ENCODE measurements around the gene KLHDC4.

- TF ChIP-seq POLR2A (IDR thresholded peaks at IDR 0.05; ENCODE audit: low read depth, low read length): no peak
- no peak for TF ChIP-seq TAF1 (IDR thresholded peaks at IDR 0.05; ENCODE audit: low read depth, low read length)
- TF ChIP-seq POLR2AphosphoS5 (IDR thresholded peaks at IDR 0.05; ENCODE audit: low read depth, low read length): no peak
Observed at GRCh38 chr16:87746178-87746577, 19.6 kb downstream of the KLHDC4 start.

All from GM12891 (cell line).